ENCODE measurements around the gene IL19.

Gene IL19

DNA sequence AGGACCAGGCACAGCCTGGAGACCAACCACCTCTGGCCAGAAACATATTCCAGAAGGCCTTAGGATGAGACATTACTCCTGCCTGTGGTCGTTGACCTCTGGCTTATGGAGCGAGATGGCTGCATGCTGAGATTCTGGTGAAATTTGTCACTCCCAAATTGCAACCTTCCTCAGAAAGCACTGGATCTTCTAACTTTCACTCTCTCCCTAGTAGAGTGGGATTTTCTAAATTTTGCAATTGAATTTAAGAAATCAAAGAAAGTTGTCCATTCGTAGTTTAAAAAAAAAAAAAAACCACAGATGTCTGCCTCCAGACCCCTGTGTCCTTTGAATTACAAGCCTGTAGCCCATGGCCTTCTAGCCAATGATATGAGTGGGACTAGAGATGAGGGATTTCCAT, 30.3 kb downstream of the IL19 start:
- DNase-seq (ENCODE audit: low read depth) = no peak

DNA sequence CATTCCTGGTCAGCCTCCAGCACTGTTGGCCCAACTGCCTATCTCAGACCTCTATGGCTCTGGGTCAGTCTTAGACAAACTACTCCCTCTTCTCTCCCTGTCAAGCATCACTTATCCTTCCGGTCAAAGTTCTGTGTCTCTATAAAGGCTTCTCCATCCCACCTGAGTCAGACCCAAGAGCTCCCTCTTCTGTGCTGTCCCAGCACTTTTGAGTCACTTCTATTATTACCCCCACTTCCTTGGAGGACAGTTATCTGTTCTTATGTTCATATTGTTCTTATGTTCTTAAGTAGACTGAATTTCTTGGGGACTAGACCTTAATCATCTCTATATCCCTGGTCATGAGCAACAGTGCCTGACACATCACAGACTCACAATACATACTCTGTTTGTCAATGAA, 30.9 kb downstream of the IL19 start:
- DNase-seq (ENCODE audit: low read depth) = no peak

DNA sequence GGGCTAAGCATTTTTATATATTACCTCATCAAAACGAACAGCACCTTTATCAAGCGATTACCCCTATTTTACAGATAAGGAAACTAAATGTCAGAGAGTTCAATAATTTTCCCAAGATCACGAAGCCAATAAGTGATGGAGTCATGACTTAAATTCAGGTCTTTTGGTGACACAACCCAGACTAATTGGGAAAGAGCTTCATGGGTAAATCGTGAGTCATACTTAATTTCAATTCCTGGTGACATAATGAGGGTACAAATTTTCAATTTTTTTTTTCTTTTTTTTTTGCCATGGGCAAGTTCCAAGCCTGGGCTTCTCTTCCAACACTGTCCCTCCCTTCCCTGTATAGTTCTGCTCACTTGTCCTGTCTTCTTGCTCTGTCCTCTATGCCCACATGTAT, 31.8 kb downstream of the IL19 start:
- DNase-seq (ENCODE audit: low read depth) = no peak

DNA sequence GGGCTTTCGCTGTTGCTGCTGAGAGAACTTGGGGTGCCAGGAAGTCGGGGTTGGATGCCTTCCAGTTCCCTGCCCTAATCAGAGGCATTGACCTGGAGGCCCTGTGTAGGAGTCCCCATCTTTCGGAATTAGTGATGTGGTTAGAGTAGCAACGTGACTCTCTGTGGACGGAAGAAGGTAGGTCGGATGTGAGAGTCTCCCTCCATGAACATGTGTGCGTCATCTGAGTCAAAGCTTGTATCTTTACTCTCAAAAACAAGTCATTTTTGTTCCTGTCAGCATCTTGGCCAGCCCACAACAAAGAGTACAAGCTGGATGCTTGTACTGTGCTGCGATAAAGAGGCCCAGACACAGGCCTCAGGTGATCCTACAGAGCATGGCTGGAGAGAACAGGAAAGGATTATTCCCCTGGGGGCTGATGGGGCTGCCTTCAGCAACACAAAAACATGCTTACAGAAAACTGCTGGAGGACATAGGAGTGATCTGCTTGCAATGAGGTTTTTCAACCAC, 32.7 kb downstream of the IL19 start:
- no peak for DNase-seq (ENCODE audit: low read depth)

DNA sequence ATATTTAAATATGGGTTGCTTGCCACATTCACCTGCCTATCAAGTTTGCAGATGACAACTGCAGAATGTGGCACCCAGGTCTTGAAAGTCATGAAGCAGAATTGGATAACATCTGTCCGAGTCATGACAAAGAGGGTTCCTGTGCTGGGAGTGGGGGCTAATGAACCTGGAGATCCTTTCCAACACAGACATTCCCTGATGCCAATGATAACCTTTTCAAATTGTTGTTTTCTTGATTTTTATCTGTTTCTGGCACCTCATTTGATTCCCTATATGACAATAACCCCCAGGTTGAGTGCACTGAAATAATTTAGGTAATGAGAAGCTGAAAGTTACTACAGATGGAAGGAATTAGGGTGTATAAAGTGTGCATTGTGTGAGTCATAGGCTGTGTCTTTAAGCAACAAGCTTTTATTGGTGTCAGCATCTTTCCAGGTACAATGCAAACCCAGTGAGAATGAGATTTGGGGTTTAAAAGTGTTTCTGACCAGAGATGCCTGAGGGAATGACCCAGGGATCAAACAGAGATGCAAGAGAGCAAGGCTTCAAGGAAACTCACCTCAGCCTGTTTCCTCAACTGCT, 33.7 kb downstream of the IL19 start:
- DNase-seq (ENCODE audit: low read depth) = no peak

DNA sequence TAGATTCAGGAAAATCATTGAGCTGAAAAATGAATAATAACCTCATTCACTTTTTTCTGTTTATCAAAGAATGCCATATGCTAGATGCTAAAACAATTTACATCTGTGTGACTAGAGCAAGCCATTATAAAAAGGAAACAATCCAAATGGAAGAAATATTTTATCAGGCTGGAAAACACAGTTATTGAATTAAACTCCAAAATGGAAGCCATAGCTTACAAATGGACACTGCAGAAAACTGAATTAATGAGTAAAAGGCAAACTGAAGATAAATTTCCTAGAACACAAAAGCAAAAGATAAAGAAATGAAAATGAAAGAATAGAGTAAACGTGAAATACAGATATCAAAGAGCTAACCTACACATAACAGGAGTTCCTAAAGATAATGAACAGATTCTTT, 34.8 kb downstream of the IL19 start:
- DNase-seq (ENCODE audit: low read depth) = no peak

DNA sequence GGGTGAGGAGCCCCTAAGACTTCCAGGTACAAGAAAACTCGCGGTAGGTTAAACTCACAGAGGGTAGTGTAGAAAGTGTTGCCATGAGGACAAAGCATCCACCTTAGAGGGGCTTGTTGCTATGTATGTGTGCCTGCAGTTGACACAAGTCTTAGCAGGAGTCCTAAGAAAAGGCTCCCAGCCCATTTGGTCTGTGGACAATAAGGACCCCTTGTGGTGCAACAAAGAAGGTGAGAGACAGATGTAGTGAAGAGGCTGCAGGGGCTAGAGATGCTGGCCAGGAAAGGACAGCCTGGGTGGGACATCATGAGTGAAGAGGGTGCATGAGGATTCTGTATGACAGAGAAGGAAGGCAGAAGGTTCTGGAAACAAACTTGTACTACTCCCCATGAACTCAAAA, 38.0 kb downstream of the IL19 start:
- DNase-seq (ENCODE audit: low read depth) = no peak

DNA sequence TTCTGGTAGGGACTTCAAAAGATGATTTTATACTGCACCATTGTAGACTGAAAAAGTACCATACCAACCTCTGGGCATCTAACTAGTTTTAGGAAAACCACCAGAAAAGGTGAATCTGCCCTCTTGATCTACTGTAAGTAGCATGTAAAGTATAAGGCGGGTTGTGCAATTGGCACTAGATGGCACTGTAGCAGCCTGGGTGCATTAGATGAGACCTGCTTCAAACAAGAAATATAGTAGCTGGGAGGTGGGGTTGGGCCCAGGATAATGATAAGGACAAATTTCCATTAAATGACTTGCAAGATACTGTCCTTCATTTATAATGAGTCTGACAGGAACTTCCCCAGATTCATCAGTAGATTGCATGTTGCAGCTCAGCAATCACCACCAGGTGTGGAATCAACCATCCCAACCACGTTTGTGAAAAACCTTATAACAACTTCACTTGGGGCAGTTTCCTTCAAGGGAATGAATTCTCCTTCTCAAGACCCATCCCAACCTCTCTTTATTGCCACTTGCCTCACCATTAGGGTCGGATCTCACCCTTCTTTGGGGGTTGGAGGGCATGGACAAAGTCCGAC, 39.0 kb downstream of the IL19 start:
- no peak for DNase-seq (ENCODE audit: low read depth)

DNA sequence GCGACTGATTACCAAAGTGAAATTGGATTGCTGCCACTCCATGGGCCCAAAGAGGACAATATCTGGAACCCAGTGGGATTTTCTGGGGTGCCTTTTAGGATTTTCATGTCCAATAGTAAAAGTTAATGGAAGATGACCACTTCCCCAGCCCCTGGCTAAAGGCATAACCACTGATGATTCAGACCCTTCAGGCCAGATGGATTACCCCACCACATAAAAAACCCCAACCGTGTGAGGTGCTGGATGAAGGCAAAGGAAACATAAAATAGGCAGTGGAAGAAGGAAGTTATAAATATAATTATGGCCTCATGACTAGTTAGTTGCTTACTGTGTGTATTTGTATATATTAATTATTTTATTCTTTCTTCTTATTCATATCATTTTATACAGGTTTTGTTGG, 41.9 kb downstream of the IL19 start:
- DNase-seq (ENCODE audit: low read depth) = no peak

DNA sequence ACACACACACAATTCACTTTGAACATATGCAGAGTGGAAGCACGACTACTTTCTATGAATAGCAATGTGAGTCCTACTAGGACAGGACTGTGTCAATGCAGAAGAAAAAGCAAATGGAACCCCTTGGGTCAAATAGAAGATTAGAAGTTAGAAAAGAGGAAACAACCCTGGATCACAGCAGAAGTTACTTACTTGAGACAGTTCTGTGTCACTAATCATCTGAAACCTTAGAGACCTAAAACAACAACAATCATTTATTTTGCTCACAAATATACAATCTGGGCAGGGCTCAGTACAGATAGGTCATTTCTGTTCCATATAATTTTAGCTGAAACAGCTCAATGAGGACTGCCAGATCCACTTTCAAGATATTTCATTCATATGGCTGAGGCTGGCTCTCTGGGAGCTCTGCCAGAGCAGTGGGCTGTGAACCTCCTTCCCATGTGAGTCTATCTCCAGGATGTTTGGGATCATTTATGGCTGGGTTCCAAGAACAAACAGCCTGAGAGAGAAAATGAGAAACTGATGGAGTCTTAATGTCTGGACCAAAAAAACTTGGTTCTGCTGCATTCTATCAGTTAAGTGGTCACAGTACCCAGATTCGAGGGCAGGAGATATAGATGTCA, 44.3 kb downstream of the IL19 start:
- DNase-seq (ENCODE audit: low read depth) = no peak

DNA sequence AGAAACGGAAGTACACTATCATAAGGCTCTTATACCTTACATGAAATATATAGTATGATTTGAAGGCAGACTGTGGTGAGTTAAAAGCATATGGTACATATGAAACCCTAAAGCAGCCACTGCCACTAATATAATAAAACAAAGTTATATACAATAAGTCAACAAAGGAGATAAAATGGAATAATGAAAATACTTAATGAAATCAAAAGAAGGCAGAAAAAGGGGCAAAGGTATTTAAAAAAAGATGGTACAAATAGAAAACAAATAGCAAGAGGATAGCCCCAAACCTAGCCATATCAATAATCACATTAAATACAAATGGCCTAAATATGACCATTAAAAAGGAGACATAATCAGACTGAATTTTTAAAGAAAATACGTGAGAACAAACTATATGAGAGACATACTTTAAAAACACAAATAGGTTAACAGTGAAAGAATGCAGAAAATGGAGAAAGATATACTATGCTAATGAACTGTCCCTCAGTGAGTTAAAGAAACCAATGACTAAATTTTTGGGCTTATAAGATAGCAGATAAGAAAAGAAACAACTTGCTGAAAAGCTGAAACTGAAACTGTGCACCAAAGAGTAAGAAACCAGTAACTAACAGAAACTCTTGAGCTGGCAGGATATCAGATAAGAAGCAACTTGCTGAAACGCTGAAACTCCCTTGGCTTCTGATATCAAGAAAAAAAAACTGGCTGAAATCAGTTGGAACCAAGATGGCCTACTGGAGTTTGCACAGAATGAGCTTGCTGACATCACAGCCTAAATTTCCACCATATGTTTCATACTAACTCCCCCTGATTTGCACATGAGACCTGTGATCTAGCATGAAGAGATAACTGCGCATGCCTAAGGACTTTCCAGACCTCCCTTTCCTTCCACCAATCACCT, 46.1 kb downstream of the IL19 start:
- no peak for DNase-seq (ENCODE audit: low read depth)

DNA sequence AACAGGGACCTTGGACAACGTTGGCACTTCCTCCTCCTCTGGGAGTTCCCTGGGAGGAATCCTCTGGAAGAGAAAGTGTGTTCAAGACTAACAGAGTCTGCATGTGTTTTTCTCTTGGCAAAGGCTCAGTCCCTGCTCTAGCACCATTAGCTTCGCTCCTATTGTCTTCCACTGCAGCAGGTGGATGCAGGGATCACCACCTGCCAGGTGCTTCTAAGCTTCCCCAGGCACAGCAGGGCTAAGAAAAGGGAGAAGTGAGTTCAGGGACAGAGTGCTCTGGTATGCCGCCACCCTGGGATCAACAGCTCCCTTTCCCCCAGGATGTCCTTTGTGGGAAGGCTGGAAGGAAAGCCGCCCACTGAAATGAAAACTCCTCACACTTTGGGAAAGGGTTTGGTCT, 50.9 kb downstream of the IL19 start:
- DNase-seq (ENCODE audit: low read depth) = no peak

DNA sequence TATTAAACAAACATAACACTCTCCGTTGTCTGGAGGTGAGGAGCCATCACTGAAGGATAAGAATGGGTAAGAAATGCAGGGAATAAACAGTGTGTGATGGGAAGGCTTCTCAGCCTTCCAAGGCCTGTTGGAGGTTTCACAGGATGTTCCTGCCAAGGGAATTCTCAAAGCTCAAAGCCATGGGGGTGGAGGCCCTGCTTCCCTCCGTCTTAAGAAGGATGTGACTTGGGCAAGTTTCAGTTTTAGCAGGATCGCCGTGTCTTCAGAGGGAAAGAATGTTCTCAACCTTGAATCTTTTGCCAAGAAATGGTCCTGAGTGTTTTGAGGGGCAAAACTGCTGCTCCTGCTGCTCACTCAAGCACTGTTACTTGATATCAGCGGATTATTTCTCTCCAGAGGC, 53.2 kb downstream of the IL19 start:
- no peak for DNase-seq (ENCODE audit: low read depth)

DNA sequence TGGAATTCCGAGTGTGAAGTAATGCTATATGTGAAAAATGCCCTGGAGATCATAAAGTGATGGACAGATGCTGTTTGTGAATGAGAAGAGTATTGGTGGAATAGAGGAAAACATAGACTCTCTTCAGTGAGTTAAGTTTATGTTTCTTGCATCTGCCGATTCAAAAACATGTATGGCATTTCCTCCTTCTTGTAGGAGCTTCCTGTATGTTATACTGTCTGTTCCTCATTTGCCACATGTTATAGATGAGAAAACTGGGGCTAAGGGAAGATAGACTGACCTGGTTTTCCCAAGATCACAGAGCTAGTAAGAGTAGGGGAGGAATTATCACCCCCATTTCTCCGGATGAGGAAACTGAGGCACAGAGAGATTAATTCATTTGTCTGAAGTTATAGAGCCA, 53.8 kb downstream of the IL19 start:
- DNase-seq (ENCODE audit: low read depth) = no peak

DNA sequence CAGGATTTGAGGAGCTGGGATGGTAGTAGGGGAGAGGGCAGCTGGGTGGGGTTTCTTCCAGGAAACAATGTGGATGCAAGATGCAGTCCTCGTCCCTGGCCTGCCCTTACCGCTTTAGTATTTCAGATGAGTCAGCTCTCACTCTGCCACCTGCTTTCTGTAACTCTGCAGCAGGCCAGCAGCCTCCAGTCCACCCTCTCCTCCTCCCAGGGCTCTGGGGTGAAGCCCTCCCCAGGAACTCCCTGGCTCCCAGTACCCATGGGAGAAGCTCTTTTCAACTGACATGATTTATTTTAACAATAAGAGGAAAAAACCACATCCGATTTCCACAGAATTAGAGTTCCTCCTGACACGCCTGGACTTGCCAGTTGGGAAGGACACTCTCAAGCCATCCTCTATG, 55.8 kb downstream of the IL19 start:
- no peak for DNase-seq (ENCODE audit: low read depth)

DNA sequence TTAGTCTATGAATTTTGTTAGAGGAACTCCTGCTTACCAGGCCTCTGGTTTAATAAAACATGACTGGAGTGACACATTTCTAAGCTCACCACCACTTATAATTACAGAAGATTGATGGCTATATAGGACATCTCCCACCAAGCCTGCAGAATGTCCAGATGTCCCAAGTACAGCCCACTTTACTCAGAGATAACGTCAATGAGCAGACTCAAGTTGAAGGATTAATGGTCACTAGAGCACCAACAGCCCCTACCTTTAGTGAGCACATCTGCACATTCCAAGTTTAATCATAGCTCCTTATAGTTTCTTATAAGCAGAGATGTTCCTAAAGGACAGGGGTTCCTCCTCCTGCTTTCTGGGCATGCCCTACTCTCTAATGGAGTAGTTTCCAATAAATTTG, 57.5 kb downstream of the IL19 start:
- DNase-seq (ENCODE audit: low read depth) = no peak

DNA sequence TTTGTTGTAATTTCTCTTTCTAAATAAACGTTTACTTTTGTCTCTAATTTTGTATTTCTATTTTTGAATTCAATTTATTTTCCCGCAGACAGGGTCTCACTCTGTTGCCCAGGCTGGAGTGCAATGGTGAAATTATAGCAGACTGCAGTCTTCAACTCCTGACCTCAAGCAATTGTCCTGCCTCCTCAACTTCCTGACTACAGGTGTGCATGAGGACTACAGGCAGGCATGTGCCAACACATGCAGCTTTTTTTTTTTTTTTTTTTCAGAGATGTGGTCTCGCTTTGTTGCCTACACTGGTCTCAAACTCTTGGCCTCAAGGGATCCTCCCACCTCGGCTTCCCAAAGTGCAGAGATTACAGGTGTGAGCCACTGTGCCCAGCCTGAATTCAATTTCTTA, 58.2 kb downstream of the IL19 start:
- no peak for DNase-seq (ENCODE audit: low read depth)

DNA sequence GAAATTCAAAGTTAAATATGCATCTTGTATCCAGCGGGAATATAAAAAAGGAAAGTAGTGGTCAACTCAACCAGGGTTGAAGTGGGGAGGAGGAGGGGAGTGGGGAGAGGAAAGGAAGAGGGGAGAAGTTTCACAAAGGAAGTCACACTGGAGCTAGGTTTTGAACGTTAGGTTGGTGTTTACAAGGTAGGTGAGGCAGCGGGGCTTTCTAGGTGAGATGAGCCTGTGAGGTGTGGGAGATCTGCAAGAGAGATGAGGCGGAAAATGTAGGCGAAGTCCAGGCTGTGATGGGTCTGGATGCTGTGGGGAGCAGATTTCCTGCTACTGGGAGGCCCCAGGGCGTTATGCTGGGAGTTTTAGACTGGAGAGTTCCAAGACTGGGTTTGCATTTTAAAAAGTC, 58.7 kb downstream of the IL19 start:
- no peak for DNase-seq (ENCODE audit: low read depth)

DNA sequence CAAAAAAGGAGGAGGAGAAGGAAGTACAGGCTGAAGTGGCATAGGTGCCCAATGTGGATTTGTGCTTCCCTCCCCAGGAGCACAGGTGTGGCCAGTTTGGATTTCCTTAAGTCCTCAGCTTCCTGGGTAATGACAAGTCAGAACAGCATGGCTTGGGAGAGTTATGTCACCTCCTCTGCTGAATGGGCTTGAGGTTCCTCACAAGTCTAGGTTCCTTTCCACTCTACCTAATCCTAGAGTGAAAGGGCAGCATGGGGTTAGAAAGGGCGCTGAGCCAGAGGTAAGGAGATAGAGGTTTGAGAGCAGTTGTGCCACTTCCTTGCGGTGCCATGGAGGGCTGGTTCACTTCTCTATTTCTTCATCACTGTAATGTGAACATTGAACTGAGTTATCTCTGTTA, 59.3 kb downstream of the IL19 start:
- DNase-seq (ENCODE audit: low read depth) = no peak

DNA sequence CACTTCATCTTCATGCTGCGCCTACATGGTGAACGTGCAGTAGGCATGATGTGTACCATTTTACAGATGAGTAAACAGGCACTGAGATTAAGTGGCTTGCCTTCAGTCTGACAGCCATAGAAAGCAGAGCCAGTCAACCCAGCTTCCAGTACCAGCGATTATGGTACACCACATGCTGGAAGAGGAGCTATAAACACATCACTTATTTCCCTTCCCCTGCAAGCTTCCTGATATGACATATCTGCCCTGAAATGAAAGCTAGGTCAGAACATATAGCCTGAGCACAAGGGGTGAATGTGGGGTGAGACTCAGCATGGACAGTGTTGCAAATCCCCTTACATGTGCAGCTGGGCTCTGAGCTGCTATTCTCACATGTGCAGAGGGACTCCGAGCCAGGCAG, 61.1 kb downstream of the IL19 start:
- no peak for DNase-seq (ENCODE audit: low read depth)

DNA sequence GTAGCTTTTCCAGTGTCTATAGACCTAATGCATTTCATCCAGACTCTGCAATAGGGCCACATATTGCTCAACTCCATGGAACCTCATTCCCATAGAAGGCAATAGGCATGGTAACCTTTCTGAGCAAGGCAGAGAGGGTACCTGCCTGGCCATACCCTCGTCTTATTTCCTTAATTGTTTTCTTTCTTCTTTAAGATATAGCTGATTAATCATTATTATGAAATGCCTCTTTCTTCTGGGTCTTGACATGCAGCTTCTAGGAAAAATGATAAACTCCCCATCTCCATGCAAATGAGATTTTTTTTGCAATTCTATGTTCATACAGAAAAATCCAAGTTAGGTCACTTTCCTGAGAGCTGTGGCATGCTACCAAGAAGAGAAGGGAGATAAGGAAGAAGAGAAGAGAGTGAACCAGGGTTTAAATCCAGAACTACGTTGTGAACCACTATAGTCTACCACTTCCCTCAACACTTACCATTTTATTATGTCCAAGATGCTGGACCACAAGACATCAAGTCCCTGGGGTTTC, 61.8 kb downstream of the IL19 start:
- DNase-seq (ENCODE audit: low read depth) = no peak

DNA sequence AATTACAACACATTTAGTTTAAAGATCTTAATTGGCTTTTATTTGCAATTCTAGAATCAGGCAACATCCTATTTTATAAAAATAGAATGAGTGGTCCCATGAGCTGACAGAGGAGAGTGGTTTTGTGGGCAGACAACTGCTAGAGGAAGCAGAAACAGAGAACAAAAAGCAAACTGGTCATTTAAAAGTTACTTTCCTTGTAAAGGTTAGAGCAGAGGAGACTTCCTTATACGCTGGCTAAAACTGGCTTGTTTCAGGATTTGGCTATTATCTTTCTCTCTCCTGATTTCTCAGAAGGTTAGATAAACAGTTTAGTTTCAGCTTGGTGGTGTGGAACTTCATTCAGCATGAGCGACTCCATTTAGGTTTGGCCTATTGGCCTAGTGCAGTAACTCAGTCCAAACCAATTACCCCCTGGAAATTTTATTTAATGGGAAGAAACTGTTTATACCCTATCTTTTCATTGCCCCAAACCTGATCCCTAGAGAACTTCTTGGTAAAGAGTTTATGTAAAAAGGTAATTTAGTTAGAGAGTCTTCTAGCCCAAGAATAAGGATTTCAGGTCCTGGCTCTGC, 62.6 kb downstream of the IL19 start:
- DNase-seq (ENCODE audit: low read depth) = no peak

All from CMK (cell line).